ENCODE results near the gene OR2C3. TPM values are rescaled to one million over a fixed set of nuclear protein-coding genes. Genes with fewer than 3 reads are reported as not detected.

OR2C3 gene
- total RNA-seq, 2 experiments from 2014 or later: 0.02 TPM; not detected in 1

DNA sequence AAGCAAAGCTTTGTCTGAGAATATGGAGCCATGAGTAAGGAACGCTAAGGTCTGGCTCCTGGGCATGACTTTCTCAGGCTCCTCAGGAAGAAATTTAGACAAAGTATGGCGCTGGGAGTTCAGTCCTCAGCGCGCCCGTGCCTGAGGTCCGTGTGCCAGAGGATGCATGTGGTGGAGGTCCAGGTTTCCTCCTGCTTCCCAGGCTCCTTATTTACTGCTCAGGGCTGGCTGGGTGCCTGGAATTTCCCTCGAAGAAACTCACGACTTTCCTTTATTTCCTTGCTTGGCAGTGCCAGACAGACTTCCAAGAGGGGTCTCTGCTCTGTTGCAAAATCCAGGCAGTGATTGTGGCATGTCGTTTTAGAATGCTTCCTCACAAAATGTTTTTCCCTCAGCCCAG is 26.0 kb upstream of the OR2C3 start:
- TF ChIP-seq, protein P1, sequence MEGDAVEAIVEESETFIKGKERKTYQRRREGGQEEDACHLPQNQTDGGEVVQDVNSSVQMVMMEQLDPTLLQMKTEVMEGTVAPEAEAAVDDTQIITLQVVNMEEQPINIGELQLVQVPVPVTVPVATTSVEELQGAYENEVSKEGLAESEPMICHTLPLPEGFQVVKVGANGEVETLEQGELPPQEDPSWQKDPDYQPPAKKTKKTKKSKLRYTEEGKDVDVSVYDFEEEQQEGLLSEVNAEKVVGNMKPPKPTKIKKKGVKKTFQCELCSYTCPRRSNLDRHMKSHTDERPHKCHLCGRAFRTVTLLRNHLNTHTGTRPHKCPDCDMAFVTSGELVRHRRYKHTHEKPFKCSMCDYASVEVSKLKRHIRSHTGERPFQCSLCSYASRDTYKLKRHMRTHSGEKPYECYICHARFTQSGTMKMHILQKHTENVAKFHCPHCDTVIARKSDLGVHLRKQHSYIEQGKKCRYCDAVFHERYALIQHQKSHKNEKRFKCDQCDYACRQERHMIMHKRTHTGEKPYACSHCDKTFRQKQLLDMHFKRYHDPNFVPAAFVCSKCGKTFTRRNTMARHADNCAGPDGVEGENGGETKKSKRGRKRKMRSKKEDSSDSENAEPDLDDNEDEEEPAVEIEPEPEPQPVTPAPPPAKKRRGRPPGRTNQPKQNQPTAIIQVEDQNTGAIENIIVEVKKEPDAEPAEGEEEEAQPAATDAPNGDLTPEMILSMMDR (IDR thresholded peaks at IDR 0.05): no peak
- no peak overlapping the region for H3K27ac Mint-ChIP-seq
- DNase-seq (no peak), ATAC-seq (no peak)
- peaks cover 4% of the 10 kb centered on the region for H3K4me1 Mint-ChIP-seq (ENCODE audit: low read depth)
- CTCF ChIA-PET: no interaction called here
- intact Hi-C loops (cut with micrococcal nuclease): no loop called here
- H3K4me3 Mint-ChIP-seq: no peak overlapping the region
- no peaks in the 10 kb centered on the region for H3K36me3 Mint-ChIP-seq (ENCODE audit: low read depth)
- POLR2A ChIA-PET: no interaction called here
- no peaks in the 10 kb centered on the region for H3K9me3 Mint-ChIP-seq
- no peaks in the 10 kb centered on the region for H3K27me3 Mint-ChIP-seq

DNA sequence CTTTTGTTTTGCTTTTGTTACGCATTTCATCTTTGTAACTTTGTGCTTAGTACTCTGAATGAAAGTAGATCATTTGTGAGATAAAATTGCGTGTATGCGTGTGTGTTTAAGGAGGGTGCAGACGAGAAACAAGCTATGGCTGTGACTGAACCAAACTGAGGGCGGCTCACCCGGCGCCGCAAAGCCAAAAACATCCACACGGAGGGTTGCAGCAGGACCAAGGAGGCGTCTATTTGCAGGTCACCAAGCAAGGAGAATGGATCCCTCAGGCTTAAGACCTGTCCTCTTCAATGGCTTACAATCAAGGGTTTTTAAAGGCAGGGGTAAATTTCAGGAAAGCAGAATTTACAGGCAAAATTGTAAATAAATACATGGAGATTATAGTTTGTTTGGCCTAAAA is 25.5 kb upstream of the OR2C3 start:
- Mint-ChIP-seq H3K4me1 (ENCODE audit: low read depth) (peaks cover 4% of the 10 kb centered on the region), H3K27ac (no peak overlapping the region), H3K9me3 (no peaks in the 10 kb centered on the region), H3K4me3 (no peak overlapping the region), H3K27me3 (no peaks in the 10 kb centered on the region), H3K36me3 (ENCODE audit: low read depth) (no peaks in the 10 kb centered on the region)
- intact Hi-C loops (cut with micrococcal nuclease): no loop called here
- ChIA-PET CTCF (no interaction called here), POLR2A (no interaction called here)
- TF ChIP-seq, protein P1 (IDR thresholded peaks at IDR 0.05): no peak
- no peak for DNase-seq
- ATAC-seq: no peak

DNA sequence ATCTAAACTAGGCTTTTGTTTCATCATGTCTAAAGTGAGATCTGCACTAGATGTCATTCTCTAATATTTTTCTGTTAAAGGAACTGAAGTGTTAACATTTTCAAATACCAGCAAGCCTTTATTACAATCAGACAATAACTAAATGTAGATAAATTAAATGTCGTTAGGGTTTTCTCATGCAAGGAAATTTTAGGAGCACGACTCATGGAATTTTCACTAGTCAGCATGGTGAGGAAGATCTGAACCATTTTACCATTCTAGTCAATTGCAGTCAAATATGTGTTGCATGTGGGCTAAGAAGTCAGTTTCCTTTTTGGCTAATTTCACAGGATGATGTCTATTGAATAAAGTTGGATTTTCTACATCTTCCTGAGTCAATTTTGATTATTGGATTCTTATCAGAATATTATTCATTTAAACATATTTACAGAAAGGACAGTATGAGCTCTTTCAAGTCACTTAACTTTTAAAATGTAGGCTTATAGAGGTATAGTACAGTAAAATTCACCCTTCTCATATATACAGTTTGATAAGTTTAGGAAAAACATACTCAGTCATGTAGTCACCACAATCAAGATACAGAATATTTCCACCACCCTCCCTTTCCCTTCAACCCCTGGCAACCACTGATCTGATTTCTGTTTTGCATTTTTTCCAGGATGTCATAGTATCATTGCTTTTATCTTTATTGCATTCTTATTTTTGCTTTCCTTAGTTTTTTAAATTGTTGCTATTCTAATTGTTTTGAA is 21.9 kb upstream of the OR2C3 start:
- Mint-ChIP-seq H3K4me3 (no peak overlapping the region), H3K9me3 (no peaks in the 10 kb centered on the region), H3K27ac (no peak overlapping the region), H3K4me1 (ENCODE audit: low read depth) (peaks cover 4% of the 10 kb centered on the region), H3K27me3 (no peaks in the 10 kb centered on the region), H3K36me3 (ENCODE audit: low read depth) (no peaks in the 10 kb centered on the region)
- ChIA-PET POLR2A (no interaction called here), CTCF (no interaction called here)
- TF ChIP-seq, protein P1 (IDR thresholded peaks at IDR 0.05): no peak
- DNase-seq: no peak
- no peak for ATAC-seq
- intact Hi-C loops (cut with micrococcal nuclease): no loop called here

DNA sequence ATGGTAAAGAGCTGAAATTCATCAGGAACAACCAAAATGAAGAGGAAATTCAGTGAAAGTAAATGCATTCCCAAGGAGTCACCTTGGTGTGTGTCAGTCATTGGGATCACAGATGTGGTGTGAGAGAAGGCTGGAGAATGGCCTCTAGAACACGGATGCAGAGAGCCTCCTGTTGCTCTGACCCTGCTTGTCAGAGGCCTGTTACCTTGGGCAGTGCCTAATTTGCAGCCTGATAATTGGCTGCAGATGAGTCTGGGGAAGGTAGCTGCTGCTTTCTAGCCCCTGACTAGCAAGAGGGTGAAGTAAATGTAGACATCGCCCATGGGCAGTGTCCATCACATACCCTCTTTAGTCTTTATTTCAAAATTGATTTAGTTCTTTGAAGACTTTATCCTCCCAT is 16.0 kb upstream of the OR2C3 start:
- CTCF ChIA-PET: no interaction called here
- intact Hi-C loops (cut with micrococcal nuclease): no loop called here
- TF ChIP-seq, protein P1 (IDR thresholded peaks at IDR 0.05): no peak
- no peak for DNase-seq
- peaks cover 11% of the 10 kb centered on the region for H3K27me3 Mint-ChIP-seq
- H3K36me3 Mint-ChIP-seq (ENCODE audit: low read depth): no peaks in the 10 kb centered on the region
- no peak for ATAC-seq
- no peak overlapping the region for H3K27ac Mint-ChIP-seq
- H3K9me3 Mint-ChIP-seq: no peaks in the 10 kb centered on the region
- no peak overlapping the region for H3K4me3 Mint-ChIP-seq
- POLR2A ChIA-PET: no interaction called here
- H3K4me1 Mint-ChIP-seq (ENCODE audit: low read depth): peaks cover 13% of the 10 kb centered on the region

DNA sequence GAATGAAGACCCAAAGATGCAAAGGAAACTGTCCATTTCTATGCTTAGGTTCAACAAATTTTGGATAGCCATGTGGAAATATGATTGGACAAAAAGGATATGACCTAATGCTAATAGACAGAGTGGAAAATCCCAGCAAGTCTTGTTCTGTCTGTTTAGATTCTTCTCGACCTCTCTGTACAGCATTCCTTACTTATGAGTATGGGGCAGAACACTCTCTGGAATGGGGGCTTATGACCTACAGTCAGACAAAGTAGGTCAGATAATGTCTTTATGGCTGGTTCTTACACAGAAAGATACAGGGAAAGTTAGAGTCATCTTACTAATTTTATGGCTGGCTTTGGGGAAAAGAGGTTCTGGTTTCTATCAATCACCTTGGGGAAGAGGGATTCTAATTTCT is 15.5 kb upstream of the OR2C3 start:
- H3K36me3 Mint-ChIP-seq (ENCODE audit: low read depth): no peaks in the 10 kb centered on the region
- no peak for ATAC-seq
- ChIA-PET CTCF (no interaction called here), POLR2A (interaction anchor here (0.6 kb wide), 1 partner anchor 737 kb away, joined by 3 read pairs; no protein-coding TSS in a partner anchor)
- intact Hi-C loops (cut with micrococcal nuclease): no loop called here
- H3K4me3 Mint-ChIP-seq: no peak overlapping the region
- H3K9me3 Mint-ChIP-seq: no peaks in the 10 kb centered on the region
- DNase-seq: no peak
- peaks cover 13% of the 10 kb centered on the region for H3K27me3 Mint-ChIP-seq
- TF ChIP-seq, protein P1 (IDR thresholded peaks at IDR 0.05): no peak
- no peak overlapping the region for H3K27ac Mint-ChIP-seq
- H3K4me1 Mint-ChIP-seq (ENCODE audit: low read depth): peaks cover 13% of the 10 kb centered on the region

Measured in activated CD8-positive, alpha-beta T cell treated with anti-CD3 and anti-CD28 coated beads for 36 hours (primary cell).